Measurements from ENCODE around the gene ZNF275.
"Not testable (repeated sequence)": the region's sequence is repeated elsewhere in the genome, so short reads cannot be mapped to it uniquely, and the experiment has no call there.

ZNF275 gene

GRCh38 chrX:153319295-153320046 lies 14.5 kb upstream of the ZNF275 start:
- no peak for DNase-seq

- DNase-seq, result not testable (repeated sequence)
Observed at GRCh38 chrX:153320047-153320443, 13.9 kb upstream of the ZNF275 start.

- DNase-seq, result no peak
Observed at GRCh38 chrX:153320555-153321184, 13.3 kb upstream of the ZNF275 start.

GRCh38 chrX:153321381-153322124 lies 12.4 kb upstream of the ZNF275 start, which contains the start of gene PNMA6F:
TSS of gene PNMA6F (minus strand) at chrX:153321767. CDS start at chrX:153320674, 1,093 bp downstream.
- DNase-seq, result no peak

- DNase-seq, result no peak
Observed at GRCh38 chrX:153327561-153327960, 6.4 kb upstream of the ZNF275 start.

DNA sequence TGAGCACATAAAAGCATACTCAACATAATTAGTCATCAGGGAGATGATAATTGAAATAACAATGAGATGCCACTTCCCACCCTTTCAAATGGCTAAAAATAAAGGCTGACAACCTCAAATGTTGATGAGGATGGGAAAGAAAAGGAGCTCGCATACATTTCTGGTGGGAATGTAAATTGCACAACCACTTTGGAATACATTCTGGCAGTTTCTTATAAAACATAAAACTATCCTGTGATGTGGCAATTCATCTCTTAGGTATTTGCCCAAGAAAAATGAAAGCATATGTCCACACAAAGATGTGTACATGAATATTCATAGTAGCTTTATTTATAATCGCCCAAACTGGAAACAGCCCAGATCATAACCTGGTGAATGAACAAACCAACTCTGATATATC lies 687 bp upstream of the ZNF275 start:
- peak in 1 of 3 donors; percentile 4 for DNase-seq

- no peak for DNase-seq
Observed at GRCh38 chrX:153334654-153335295, 822 bp downstream of the ZNF275 start.

GRCh38 chrX:153336121-153336894 lies 2.4 kb downstream of the ZNF275 start:
- no peak for DNase-seq

DNA sequence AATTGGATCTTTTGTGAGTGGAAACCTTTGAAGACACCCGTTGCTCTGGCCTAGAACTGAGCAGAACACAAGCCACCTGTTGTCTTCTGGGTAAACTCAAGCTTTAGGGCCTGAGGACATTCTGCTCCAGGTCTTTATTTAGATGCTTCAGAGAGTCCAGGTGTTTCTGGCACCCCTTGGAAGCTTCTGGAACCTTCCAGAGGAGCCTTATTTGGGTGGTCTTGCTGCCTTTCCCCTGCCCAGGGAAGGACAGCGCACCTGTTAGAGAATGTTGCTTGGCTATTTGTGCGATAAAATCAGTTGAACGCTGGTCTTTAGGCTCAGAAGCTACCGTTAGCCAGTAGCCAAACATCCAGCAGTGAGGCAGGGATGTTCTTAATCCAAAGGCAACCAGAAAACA lies 3.0 kb downstream of the ZNF275 start:
- DNase-seq, result no peak

DNA sequence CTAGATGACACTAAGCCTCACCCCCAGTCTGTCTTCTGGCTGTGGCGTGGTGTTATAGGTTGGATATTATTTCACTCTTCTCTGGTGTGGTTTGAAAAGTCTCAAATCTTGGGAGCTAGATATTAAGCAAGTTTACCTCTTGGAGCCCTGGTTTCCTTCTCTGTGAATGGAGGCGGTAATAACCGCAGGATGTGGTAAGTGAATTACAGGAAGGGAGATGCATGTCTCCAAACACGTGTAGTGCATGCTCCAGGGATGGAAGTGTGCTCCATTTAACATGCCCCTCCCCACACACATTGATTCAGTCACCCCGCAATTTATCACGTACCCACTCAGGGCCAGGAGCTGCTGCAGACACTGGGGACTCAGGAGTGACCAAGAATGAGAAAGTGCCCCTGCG lies 4.9 kb downstream of the ZNF275 start:
- no peak for DNase-seq

GRCh38 chrX:153339662-153340061 lies 5.7 kb downstream of the ZNF275 start:
- no peak for DNase-seq

DNA sequence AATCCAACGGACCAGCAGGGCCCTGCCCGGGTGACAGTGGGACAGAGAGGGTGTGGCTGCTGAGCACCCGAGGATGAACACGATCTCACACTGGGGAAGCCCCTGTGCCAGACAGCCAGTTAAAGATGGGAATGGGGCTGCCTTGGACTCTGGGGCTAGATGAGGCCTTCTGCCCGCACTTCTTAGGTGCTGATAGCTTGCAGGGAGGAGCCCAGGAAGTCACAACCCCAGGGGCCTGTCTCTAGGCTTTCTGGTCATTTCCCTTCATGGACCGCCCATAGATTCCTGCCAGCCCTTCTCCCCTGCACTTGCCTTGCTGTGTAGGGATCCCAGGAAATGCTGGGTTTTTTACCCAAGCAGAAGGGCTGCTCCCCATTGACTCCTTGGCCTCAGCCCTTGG lies 6.2 kb downstream of the ZNF275 start:
- no peak for DNase-seq

DNA sequence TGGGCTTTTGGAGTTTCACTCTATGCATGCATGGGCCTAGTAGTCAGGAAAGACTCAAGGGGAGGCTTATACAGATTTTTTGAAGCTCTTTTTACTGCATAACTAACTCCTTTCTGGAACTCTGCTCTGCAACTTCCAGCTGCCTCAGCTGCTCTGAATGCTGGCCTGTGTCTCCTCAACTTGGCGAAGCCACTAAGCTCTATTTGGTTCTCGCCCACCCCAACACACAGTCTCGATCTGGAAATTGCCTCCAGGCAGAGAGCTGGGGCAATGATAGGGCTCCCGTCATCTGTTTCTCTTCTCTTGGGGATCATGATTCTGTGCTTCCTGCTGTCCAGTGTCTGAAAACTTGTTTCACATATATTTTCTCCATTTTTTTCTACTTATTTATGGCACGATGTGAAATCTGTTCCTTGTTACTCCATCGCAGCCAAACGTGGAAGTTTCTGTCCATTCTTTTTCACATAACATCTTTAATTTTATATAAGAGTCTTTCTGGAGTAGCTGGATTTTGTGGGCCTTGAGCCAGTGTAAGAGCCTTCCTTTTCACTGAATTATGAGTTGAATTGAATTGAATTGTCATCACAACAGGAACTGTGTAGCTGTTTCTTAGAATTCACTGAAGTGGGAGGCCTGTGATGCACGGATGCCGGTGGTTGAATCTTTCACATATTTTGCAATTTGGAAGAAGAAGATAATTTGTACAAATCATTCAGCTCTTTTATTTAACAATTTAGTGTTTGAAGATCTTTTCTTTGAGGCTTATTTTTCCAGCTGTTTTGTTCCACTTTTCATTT lies 9.0 kb downstream of the ZNF275 start:
- no peak for DNase-seq

DNA sequence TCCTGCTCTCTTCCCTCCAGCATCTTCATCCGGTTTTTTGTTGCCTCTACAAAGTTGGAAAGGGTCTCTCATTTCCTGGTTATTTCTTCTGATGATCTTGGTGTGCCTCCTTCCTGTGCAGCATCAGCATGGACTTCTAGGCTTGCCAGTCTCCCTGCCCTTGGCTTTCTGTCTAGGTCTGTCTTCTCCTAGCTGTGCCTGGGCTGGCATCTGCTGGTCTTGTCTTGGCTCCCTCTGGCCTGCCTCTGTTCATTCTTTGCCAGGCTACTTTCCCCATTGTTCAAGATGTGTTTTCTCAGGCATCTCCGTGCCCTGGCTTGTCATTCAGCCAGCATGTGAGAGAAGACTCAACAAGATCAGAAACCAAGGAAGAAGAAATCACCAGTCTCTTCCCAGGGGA lies 9.7 kb downstream of the ZNF275 start:
- DNase-seq, result no peak

GRCh38 chrX:153347530-153347929 lies 13.6 kb downstream of the ZNF275 start:
- no peak for DNase-seq

DNA sequence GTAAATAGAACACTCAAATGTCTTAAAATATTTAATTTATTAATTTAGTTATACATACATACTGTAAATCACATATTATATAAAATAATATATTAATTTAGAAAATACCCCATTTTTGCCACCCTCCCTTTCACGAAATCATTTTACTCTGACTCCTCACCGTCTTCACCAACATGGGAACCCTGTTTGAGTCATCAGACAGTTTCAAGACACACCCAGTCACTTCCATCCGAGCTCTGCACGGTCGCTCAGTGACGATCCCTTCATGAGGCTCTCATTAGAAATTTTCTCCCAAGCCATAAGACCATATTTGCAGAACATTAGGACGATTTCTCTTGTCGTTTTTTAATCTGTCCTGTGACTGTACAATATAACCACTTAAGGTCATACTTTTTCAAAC lies 14.5 kb downstream of the ZNF275 start:
- no peak for DNase-seq

DNA sequence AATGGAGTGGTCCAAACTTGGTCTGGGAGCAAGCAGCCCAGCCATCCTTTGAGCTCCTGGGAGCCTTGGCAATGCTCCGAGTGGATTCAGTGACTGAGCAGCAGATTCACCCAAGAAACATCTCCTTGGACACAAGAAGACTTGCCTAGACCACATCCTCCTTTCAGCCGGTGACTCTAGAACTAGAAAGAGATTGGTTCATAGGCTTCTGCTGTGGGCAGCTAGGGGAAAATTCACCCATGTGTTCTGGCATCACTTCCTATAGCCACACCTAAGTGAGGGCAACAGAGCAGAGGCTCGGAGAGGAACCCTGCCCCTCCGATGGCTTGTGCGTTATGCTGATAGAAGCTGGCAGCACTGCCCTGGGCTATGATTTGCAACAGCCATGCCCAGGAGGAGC lies 16.0 kb downstream of the ZNF275 start:
- no peak for DNase-seq

GRCh38 chrX:153351981-153352380 lies 18.0 kb downstream of the ZNF275 start:
- no peak for DNase-seq

GRCh38 chrX:153352858-153353257 lies 18.9 kb downstream of the ZNF275 start:
- DNase-seq, result no peak

DNA sequence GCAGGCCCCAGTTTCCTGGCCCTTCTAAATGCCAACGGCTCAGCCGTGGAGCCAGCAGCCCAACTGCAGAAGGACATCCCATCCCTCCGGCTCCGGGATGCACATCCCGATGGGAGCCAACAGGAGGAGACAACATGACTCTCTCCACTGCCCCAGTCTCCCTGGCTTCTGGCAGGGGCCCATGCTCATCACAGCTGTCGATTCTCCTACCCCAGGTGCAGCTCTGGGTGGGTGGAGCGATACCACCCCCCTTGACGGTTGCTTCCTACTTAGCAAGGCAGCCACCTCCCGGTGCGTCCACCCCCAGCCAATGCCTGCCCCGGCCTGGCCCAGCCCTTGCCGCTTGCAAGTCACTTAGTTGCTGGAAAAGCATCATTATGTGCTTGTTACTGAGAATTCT lies 19.5 kb downstream of the ZNF275 start:
- DNase-seq, result no peak

DNA sequence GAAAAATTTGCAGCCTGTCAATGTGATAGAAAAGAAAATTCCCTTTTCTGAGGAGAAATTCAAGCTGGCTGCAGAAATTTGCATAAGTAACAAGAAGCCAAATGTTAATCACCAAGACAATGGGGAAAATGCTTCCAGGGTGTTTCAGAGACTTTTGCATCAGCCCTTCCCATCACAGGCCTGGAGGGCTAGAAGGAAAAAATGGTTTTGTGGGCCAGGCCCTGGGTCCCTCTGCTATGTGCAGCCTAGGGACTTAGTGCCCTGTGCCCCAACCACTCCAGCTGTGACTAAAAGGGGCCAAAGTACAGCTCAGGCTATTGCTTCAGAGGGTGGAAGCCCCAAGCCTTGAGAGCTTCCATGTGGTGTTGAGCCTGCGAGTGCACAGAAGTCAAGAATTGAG lies 23.9 kb downstream of the ZNF275 start:
- no peak for DNase-seq

Data from suppressor macrophage treated with lipopolysaccharide for 1 hour (primary cell).